ENCODE measurements around the gene PHF20. TPM values are rescaled to one million over a fixed set of nuclear protein-coding genes. Genes with fewer than 3 reads are reported as not detected.

The PHF20 gene
- total and polyA plus RNA-seq, 2 of the 13 experiments (the other 11 are each of a cell fraction or from before 2014, with no cell fraction given): 22.8 to 34.1 TPM

DNA sequence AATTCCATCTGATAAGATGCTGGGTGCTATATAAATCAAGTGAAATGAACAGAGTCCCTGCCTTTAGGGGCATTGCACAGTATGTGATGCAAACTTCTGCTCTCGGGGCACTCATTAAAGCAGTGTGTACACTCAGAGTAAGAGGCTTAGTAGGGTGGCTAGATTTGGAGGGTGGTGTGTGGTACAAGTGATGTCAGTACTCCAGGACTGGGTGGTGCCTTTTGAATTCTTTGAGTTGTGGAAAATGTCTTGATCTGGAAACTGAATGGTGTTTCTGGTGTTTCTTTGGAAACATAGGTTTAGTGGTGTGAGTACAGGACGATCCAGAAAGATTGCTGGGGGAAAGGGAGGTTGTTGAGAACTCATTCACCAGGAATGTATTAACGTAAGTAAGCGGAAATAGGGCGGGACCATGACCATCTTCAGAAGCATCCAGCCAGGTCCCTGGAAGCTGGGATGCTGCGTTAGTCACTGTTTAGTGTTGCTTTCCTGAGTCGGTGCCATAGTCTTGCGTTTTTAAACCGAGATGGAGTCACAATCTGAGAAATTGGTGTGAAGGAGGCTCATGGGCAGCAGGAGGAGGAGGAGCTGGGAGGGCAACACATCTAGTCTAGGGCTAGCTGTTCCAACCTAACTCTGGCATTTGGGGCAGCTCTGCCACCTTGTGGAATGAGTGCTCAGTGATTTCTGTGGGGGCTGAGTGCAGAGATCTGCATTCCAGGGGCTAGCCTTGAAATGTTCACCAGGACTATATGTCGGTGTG lies 112.1 kb downstream of the PHF20 start:
- Histone ChIP-seq H3K9me3 (ENCODE audit: low read length) (no peaks in the 10 kb centered on the region), H3K4me3 (replicated peaks in 1 of 3; ENCODE audit: insufficient read depth in 1 of 3, low read depth in 2 of 3, low read length in 3 of 3) (no peak overlapping the region), H4K20me1 (ENCODE audit: insufficient read depth, low read length) (no peaks in the 10 kb centered on the region), H3K27me3 (ENCODE audit: control insufficient read depth in 1 of 2, insufficient read depth in 2 of 2, low read length in 2 of 2) (no peaks in the 10 kb centered on the region), H3K4me1 (ENCODE audit: insufficient read depth, low read length) (no peaks in the 10 kb centered on the region), H3K27ac (ENCODE audit: extremely low read length, insufficient read depth, low read length) (no peak overlapping the region), H3K79me2 (ENCODE audit: insufficient read depth, low read length) (no peaks in the 10 kb centered on the region), H3K4me2 (ENCODE audit: low read depth, low read length) (no peak overlapping the region), H3K36me3 (replicated peaks in 1 of 2; ENCODE audit: control insufficient read depth in 1 of 2, insufficient read depth in 2 of 2, low read length in 2 of 2) (peaks cover 0 to 4% of the 10 kb centered on the region in 2 experiments; a peak in 2 of 5 replicates), H3K9ac (ENCODE audit: insufficient read depth, low read depth, low read length) (no peak overlapping the region), H2AFZ (ENCODE audit: low read length) (no peak overlapping the region)
- peak; percentile 99 for ATAC-seq
- CTCF ChIA-PET (ENCODE audit: low intra/inter-chr PET ratio, low total read pairs): interaction anchor here (0.6 to 1.8 kb wide), 5 partner anchors 197 to 395 kb away, joined by 3 to 7 read pairs (median 4); no protein-coding TSS in a partner anchor
- POLR2A ChIA-PET: interaction anchor here (1.0 to 3.7 kb wide), 3 partner anchors 70 to 141 kb away, joined by 4 to 28 read pairs (median 6); partner anchors contain the start of genes RBM39 and SCAND1
- 59% methylated on average over 10 of the region's 10 CpGs for WGBS (ENCODE audit: low lambda C conversion rate)
- no TSS peak for BruUV-seq (replicated peaks)
- in situ Hi-C loops (cut with HindIII; ENCODE audit: extremely low pct_ligation_motif_present, low pct_unique_long_range_greater_than_20kb) (loop anchor here (5.0 kb wide), 1 partner anchor 142 kb away; the partner anchor contains the start of gene RBM39), intact Hi-C loops (cut with micrococcal nuclease; ENCODE audit: unreplicated experiment) (loop anchor here (2.0 to 10.0 kb wide), 3 partner anchors 141 to 422 kb away; partner anchors contain the start of genes NFS1, RBM39 and ROMO1)
- peak; percentile 99 for FAIRE-seq
- DNase-seq (ENCODE audit: low spot score): peak; percentile 82
- TF ChIP-seq HMGXB4 (CRISPR knock-in tag; IDR thresholded peaks at IDR 0.05; ENCODE audit: borderline replicate concordance in 1 of 2, low read depth in 1 of 2) (peak; percentile 56 to 89; a peak in 3 of 4 replicates), PPARG (CRISPR knock-in tag; conservative IDR thresholded peaks at IDR 0.05) (0 out of 2 replicates have a peak, but pooled peaks have one; percentile 51), FIP1L1 (IDR thresholded peaks at IDR 0.05; ENCODE audit: borderline replicate concordance, insufficient read depth, low read depth, low read length) (no peak), TRAFD1 (CRISPR knock-in tag; IDR thresholded peaks at IDR 0.05; ENCODE audit: borderline replicate concordance) (no peak), MIER2 (CRISPR knock-in tag; IDR thresholded peaks at IDR 0.05) (peak; percentile 66; the same call in 1 of the 2 replicates), ZNF766 (CRISPR knock-in tag; IDR thresholded peaks at IDR 0.05; ENCODE audit: borderline replicate concordance) (peak; percentile 32; the same call in 1 of the 2 replicates), SNAI1 (CRISPR knock-in tag; IDR thresholded peaks at IDR 0.05; ENCODE audit: borderline replicate concordance) (no peak), GATAD2A (CRISPR knock-in tag; IDR thresholded peaks at IDR 0.05) (peak; percentile 41; the same call in 1 of the 2 replicates), ZNF331 (CRISPR knock-in tag; IDR thresholded peaks at IDR 0.05) (peak; percentile 68; the same call in 1 of the 2 replicates), CBFB (CRISPR knock-in tag; IDR thresholded peaks at IDR 0.05) (0 out of 2 replicates have a peak, but pooled peaks have one; percentile 48), SOX5 (CRISPR knock-in tag; IDR thresholded peaks at IDR 0.05; ENCODE audit: borderline replicate concordance) (peak; percentile 23; the same call in 1 of the 2 replicates), KMT2A (CRISPR knock-in tag; IDR thresholded peaks at IDR 0.05) (0 out of 2 replicates have a peak, but pooled peaks have one; percentile 28), ZBTB33 (CRISPR knock-in tag; IDR thresholded peaks at IDR 0.05) (peak; percentile 81), ZNF891 (CRISPR knock-in tag; IDR thresholded peaks at IDR 0.05) (peak; percentile 75; the same call in 1 of the 2 replicates), MED1 (CRISPR knock-in tag; IDR thresholded peaks at IDR 0.05) (peak; percentile 22; the same call in 1 of the 2 replicates)
- TF ChIP-seq, protein P1, sequence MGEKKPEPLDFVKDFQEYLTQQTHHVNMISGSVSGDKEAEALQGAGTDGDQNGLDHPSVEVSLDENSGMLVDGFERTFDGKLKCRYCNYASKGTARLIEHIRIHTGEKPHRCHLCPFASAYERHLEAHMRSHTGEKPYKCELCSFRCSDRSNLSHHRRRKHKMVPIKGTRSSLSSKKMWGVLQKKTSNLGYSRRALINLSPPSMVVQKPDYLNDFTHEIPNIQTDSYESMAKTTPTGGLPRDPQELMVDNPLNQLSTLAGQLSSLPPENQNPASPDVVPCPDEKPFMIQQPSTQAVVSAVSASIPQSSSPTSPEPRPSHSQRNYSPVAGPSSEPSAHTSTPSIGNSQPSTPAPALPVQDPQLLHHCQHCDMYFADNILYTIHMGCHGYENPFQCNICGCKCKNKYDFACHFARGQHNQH (CRISPR knock-in tag; IDR thresholded peaks at IDR 0.05): peak; percentile 51; the same call in 1 of the 2 replicates
